A673 (cell line): Measurements from ENCODE around the gene YJEFN3. TPM values are rescaled to one million over a fixed set of nuclear protein-coding genes. Genes with fewer than 3 reads are reported as not detected.

ENCODE experiments used
- BruUV-seq: library from RNA; stranded (reverse); fragments of 400-500 nt; replicated peaks from 2 replicates; lab custom pipeline; 2021; lab: Mats Ljungman, UMichigan
- CTCF ChIA-PET: fragments of 300-600 bp; sonication (Branson Sonifier 250); formaldehyde crosslinking; loops from one replicate; lab custom pipeline; 2022; ENCODE audit warnings: antibody characterized with exemption; lab: Charles Lee
- POLR2A ChIA-PET: fragments of 300-600 bp; sonication (Branson Sonifier 250); formaldehyde crosslinking; loops from one replicate; lab custom pipeline; 2022; ENCODE audit warnings: antibody characterized with exemption; ENCODE audit not compliant: low non-redundant PET; lab: Charles Lee
- DNase-seq: peaks from one replicate; pipeline ENCODE4 v3.0.0-alpha.2; 2015; ENCODE audit warnings: low spot score
- H3K27ac ChIP-seq: fragments of 200-600 bp; sonication (generic); 2 replicates; pipeline ENCODE4 v1.5.1; 2016; ENCODE audit warnings: mixed run types, low read depth, mild to moderate bottlenecking, mixed read lengths, antibody characterized with exemption, low read length; ENCODE audit not compliant: poor library complexity, severe bottlenecking
- H3K27me3 ChIP-seq: fragments of 200-600 bp; sonication (generic); replicated peaks from 2 replicates; pipeline ENCODE4 v1.6.1; 2017; ENCODE audit warnings: mixed run types, low read depth, mild to moderate bottlenecking, mixed read lengths, antibody characterized with exemption, low read length; ENCODE audit not compliant: insufficient read depth, poor library complexity
- H3K36me3 ChIP-seq: fragments of 200-600 bp; sonication (generic); 2 replicates; pipeline ENCODE4 v1.6.1; 2016; ENCODE audit warnings: mixed run types, mild to moderate bottlenecking, mixed read lengths, antibody characterized with exemption, low read length; ENCODE audit not compliant: insufficient read depth, poor library complexity, severe bottlenecking
- H3K4me1 ChIP-seq: fragments of 200-600 bp; sonication (generic); 2 replicates; pipeline ENCODE4 v1.6.1; 2017; ENCODE audit warnings: mixed run types, mild to moderate bottlenecking, mixed read lengths, antibody characterized with exemption, low read length; ENCODE audit not compliant: insufficient read depth, poor library complexity, severe bottlenecking
- H3K4me3 ChIP-seq: fragments of 200-600 bp; sonication (generic); 2 replicates; pipeline ENCODE4 v1.5.1; 2016; ENCODE audit warnings: low read depth, mixed run types, mild to moderate bottlenecking, mixed read lengths, low read length; ENCODE audit not compliant: poor library complexity, severe bottlenecking
- H3K9me3 ChIP-seq: fragments of 200-600 bp; sonication (generic); 2 replicates; pipeline ENCODE4 v1.6.1; 2016; ENCODE audit warnings: mixed run types, low read depth, mild to moderate bottlenecking, mixed read lengths, antibody characterized with exemption, low read length; ENCODE audit not compliant: poor library complexity, severe bottlenecking
- EZH2 ChIP-seq: fragments of 200-600 bp; sonication (generic); IDR thresholded peaks from 2 replicates; pipeline ENCODE4 v1.6.1; 2017; ENCODE audit warnings: borderline replicate concordance, low read depth, mild to moderate bottlenecking, mixed read lengths, antibody characterized with exemption, low read length; ENCODE audit not compliant: poor library complexity, severe bottlenecking
- intact Hi-C: fragments of 100-400 bp; cut with micrococcal nuclease; formaldehyde crosslinking; loops from one replicate; pipeline ENCODE4 v1.10.0; 2022; ENCODE audit not compliant: unreplicated experiment
- total RNA-seq: library from RNA; stranded (reverse); gene quantifications from 2 replicates; pipeline ENCODE4 v1.2.3, GENCODE V29; 2021
- TF ChIP-seq, protein P1 (sequence below): fragments of 300-800, 200-600 bp; sonication (generic); conservative IDR thresholded peaks from 2 replicates; pipeline ENCODE4 v1.5.1; 2017; ENCODE audit warnings: low read depth, mild to moderate bottlenecking, antibody characterized with exemption, low read length, moderate library complexity, mixed read lengths

Gene YJEFN3
- total RNA-seq, 1 experiment from 2014 or later: 8.6 TPM

DNA sequence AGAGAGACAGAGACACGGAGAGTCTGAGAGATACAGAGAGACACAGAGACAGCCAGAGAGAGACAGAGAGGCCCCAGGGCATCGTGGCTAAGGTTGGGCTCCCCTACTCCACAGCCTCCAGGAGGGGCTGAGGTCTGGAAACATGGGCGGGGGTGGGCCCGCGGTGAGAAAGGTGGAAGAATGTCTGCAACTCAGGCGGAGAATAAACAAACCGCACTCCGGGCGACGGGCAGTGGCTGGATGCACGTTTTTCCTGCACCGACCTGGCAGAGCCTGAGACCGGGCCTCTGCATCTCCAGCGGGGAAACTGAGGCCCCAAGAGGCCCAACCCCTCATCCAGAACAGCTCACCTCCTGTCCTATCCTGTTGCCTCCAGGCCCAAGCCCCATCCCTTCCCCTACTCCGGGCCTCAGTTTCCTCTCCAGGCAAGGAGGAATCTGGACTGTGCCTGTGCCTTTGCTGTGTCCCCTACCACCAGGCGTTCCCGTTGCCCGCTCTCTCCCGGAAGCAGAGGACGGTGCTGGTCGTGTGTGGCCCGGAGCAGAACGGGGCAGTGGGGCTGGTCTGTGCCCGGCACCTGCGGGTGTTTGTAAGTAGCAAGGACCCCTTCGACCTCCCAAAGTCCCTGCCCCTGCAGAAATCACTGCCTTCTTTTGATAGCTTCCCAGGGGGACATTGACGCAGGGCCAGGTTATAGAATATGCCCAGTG lies 6.0 kb downstream of the YJEFN3 start:
- BruUV-seq: no TSS peak
- intact Hi-C loops: no loop called here
- ChIA-PET CTCF (no interaction called here), POLR2A (no interaction called here)
- Histone ChIP-seq H3K27me3 (no peaks in the 10 kb centered on the region), H3K36me3 (no peaks in the 10 kb centered on the region), H3K4me1 (peaks cover 7% of the 10 kb centered on the region), H3K9me3 (no peaks in the 10 kb centered on the region), H3K27ac (no peak overlapping the region), H3K4me3 (no peak overlapping the region)
- DNase-seq: no peak
- TF ChIP-seq, protein P1, sequence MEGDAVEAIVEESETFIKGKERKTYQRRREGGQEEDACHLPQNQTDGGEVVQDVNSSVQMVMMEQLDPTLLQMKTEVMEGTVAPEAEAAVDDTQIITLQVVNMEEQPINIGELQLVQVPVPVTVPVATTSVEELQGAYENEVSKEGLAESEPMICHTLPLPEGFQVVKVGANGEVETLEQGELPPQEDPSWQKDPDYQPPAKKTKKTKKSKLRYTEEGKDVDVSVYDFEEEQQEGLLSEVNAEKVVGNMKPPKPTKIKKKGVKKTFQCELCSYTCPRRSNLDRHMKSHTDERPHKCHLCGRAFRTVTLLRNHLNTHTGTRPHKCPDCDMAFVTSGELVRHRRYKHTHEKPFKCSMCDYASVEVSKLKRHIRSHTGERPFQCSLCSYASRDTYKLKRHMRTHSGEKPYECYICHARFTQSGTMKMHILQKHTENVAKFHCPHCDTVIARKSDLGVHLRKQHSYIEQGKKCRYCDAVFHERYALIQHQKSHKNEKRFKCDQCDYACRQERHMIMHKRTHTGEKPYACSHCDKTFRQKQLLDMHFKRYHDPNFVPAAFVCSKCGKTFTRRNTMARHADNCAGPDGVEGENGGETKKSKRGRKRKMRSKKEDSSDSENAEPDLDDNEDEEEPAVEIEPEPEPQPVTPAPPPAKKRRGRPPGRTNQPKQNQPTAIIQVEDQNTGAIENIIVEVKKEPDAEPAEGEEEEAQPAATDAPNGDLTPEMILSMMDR: no peak
- no peak for TF ChIP-seq EZH2

DNA sequence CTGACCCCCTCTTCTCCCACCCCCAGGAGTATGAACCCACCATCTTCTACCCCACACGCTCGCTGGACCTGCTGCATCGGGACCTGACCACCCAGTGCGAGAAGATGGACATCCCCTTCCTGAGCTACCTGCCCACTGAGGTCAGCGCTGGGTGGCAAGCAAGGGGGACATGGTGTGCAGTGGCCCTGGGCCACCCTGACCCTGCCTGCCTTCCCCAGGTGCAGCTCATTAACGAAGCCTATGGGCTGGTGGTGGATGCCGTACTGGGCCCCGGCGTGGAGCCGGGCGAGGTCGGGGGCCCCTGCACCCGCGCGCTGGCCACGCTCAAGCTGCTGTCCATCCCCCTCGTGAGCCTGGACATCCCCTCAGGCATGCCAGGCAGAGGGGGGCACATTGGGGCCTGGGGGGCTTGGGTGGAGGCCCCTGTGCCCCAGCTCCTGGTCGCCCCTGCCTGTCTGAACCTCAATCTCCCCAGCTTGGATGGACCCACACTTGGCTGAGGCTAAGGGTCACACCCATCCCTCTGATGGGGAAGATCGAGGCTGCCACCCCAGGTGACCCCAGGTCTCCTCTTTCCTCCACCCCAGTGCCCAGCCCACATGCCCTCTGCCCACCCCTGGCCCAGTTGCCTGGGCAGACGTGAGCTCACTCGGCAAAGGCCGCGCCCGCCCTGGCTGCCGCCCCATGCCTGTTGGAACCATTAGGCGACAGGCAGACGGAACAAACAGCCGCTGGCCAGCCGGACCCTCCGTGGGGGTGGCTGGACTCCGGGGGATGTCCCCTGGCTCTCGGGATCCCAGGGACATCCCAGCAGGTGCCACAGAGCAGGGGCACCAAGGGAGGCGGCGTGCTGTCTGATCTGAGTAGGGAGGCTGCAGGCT lies 6.8 kb downstream of the YJEFN3 start:
- no peak for DNase-seq
- no peaks in the 10 kb centered on the region for H3K36me3 ChIP-seq
- CTCF ChIA-PET: no interaction called here
- H3K27me3 ChIP-seq: no peaks in the 10 kb centered on the region
- no peak for TF ChIP-seq EZH2
- TF ChIP-seq, protein P1: no peak
- H3K9me3 ChIP-seq: no peaks in the 10 kb centered on the region
- intact Hi-C loops: no loop called here
- no peak overlapping the region for H3K27ac ChIP-seq
- H3K4me1 ChIP-seq: peaks cover 7% of the 10 kb centered on the region
- POLR2A ChIA-PET: no interaction called here
- BruUV-seq: no TSS peak
- H3K4me3 ChIP-seq: no peak overlapping the region

DNA sequence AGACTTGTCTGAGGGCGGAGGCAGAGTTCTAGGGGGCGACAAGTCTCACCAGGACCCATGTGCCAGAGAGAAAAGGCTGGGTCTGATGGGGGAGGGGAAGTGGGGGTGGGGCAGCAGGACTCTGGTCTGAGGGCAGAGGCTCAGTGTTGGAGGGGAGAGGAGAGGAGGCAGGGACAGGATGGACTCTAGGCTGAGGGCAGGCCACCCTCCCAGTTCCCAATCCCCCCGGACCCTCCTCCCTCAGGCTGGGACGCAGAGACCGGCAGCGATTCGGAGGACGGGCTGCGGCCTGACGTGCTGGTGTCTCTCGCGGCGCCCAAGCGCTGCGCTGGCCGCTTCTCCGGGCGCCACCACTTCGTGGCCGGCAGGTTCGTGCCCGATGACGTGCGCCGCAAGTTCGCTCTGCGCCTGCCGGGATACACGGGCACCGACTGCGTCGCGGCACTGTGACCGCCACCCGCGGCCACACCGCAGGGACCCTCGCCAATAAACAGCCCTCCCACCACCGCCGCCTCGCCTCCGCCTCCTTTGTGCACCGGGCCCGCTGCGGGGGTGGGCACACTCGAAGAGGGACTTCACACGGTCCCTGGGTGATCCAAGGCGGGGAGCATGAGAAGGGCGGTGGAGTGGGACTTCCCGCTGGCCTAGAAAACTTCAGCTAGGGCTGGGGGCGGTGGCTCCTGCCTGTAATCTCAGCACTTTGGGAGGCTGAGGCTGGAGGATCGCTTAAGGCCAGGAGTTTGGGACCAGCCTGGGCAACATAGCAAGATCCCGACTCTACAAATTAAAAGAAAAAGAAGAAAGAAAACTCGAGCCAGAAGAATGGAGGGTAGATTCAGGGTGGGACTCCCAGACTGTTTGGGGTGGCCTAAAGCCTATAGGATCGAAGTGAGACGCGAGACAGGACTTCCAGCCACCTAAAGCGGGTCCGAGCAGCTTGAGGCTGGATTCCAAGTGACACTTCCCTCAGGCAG lies 8.7 kb downstream of the YJEFN3 start:
- DNase-seq: no peak
- no peaks in the 10 kb centered on the region for H3K9me3 ChIP-seq
- H3K4me1 ChIP-seq: peaks cover 13% of the 10 kb centered on the region
- no peaks in the 10 kb centered on the region for H3K27me3 ChIP-seq
- no peak overlapping the region for H3K4me3 ChIP-seq
- no peak overlapping the region for H3K27ac ChIP-seq
- POLR2A ChIA-PET: interaction anchor here (0.6 kb wide), 1 partner anchor 8 kb away, joined by 3 read pairs; no protein-coding TSS in a partner anchor
- no TSS peak for BruUV-seq
- no peaks in the 10 kb centered on the region for H3K36me3 ChIP-seq
- TF ChIP-seq, protein P1: no peak
- TF ChIP-seq EZH2: no peak
- intact Hi-C loops: no loop called here
- CTCF ChIA-PET: no interaction called here
